WTC11 (cell line): Measurements from ENCODE around the gene IFNLR1. TPM values are rescaled to one million over a fixed set of nuclear protein-coding genes. Genes with fewer than 3 reads are reported as not detected.

Experiments used
- ATAC-seq: fragments of 200-7000 bp; cut with Tn5 transposase; 2 replicates; pipeline ENCODE4 v1.10.0; 2021; ENCODE audit warnings: mild to moderate bottlenecking, moderate library complexity
- CTCF ChIA-PET: fragments of 300-600 bp; sonication (Branson Sonifier 250); formaldehyde crosslinking; loops from one replicate; lab custom pipeline; 2021; ENCODE audit warnings: antibody characterized with exemption; lab: Charles Lee
- POLR2A ChIA-PET: fragments of 350-600 bp; sonication (Branson Sonifier 250); formaldehyde crosslinking; loops from one replicate; lab custom pipeline; 2021; ENCODE audit warnings: antibody characterized with exemption; lab: Charles Lee
- DNase-seq: peaks from one replicate; pipeline ENCODE4 v3.0.0; 2021; ENCODE audit warnings: low spot score
- H3K27ac Mint-ChIP-seq: 2 replicates; pipeline ENCODE4 v1.8.0; 2021; ENCODE audit warnings: mixed read lengths
- H3K27me3 Mint-ChIP-seq: 2 replicates; pipeline ENCODE4 v1.8.0; 2021; ENCODE audit warnings: low read depth, mild to moderate bottlenecking, moderate library complexity, mixed read lengths
- H3K36me3 Mint-ChIP-seq: 2 replicates; pipeline ENCODE4 v1.8.0; 2021; ENCODE audit warnings: mixed read lengths
- H3K4me1 Mint-ChIP-seq: 2 replicates; pipeline ENCODE4 v1.8.0; 2022; ENCODE audit warnings: mixed read lengths
- H3K4me3 Mint-ChIP-seq: 2 replicates; pipeline ENCODE4 v1.8.0; 2021; ENCODE audit warnings: mild to moderate bottlenecking, moderate library complexity, mixed read lengths
- H3K9me3 Mint-ChIP-seq: 2 replicates; pipeline ENCODE4 v1.8.0; 2021; ENCODE audit warnings: mixed read lengths
- ATF6 ChIP-seq: sonication (generic); formaldehyde crosslinking; IDR thresholded peaks from 2 replicates; pipeline ENCODE4 v1.8.1; 2023; ENCODE audit warnings: mild to moderate bottlenecking, missing genetic modification reagents
- CTCF ChIP-seq: fragments of 200-600 bp; IDR thresholded peaks from 2 replicates; pipeline ENCODE4 v1.8.0; 2022; ENCODE audit warnings: antibody characterized with exemption
- E2F1 ChIP-seq: sonication (generic); formaldehyde crosslinking; IDR thresholded peaks from 2 replicates; pipeline ENCODE4 v1.8.0; 2022; ENCODE audit warnings: mild to moderate bottlenecking, missing genetic modification reagents
- E2F5 ChIP-seq: sonication (generic); formaldehyde crosslinking; IDR thresholded peaks from 2 replicates; pipeline ENCODE4 v1.8.1; 2022; ENCODE audit warnings: mild to moderate bottlenecking, moderate library complexity, missing genetic modification reagents
- ELF4 ChIP-seq: sonication (generic); formaldehyde crosslinking; IDR thresholded peaks from 2 replicates; pipeline ENCODE4 v1.8.1; 2022; ENCODE audit warnings: low read depth, mild to moderate bottlenecking, moderate library complexity, missing genetic modification reagents
- ERG ChIP-seq: fragments of 250-450 bp; sonication (Bioruptor Pico); IDR thresholded peaks from 2 replicates; pipeline ENCODE4 v1.8.0; 2021; ENCODE audit warnings: mild to moderate bottlenecking
- GTF2I ChIP-seq: fragments of 250-450 bp; sonication (Bioruptor Pico); conservative IDR thresholded peaks from 2 replicates; pipeline ENCODE4 v1.4.0; 2021; ENCODE audit warnings: mild to moderate bottlenecking
- IRF2 ChIP-seq: sonication (generic); formaldehyde crosslinking; IDR thresholded peaks from 2 replicates; pipeline ENCODE4 v1.8.0; 2022; ENCODE audit warnings: low read depth, missing genetic modification reagents, borderline replicate concordance
- MAX ChIP-seq: sonication (generic); formaldehyde crosslinking; IDR thresholded peaks from 2 replicates; pipeline ENCODE4 v1.8.0; 2022; ENCODE audit warnings: mild to moderate bottlenecking, missing genetic modification reagents
- MLX ChIP-seq: sonication (generic); formaldehyde crosslinking; IDR thresholded peaks from 2 replicates; pipeline ENCODE4 v1.8.1; 2023; ENCODE audit warnings: mild to moderate bottlenecking, missing genetic modification reagents, moderate library complexity
- NFATC4 ChIP-seq: fragments of 250-450 bp; sonication (Bioruptor Pico); IDR thresholded peaks from 2 replicates; pipeline ENCODE4 v1.9.0; 2021; ENCODE audit warnings: mild to moderate bottlenecking
- SP1 ChIP-seq: sonication (generic); formaldehyde crosslinking; conservative IDR thresholded peaks from 2 replicates; pipeline ENCODE4 v1.8.1; 2022; ENCODE audit warnings: missing genetic modification reagents
- STAT6 ChIP-seq: sonication (generic); formaldehyde crosslinking; conservative IDR thresholded peaks from 2 replicates; pipeline ENCODE4 v1.8.1; 2023; ENCODE audit warnings: mild to moderate bottlenecking, low read depth, missing genetic modification reagents, moderate library complexity
- ZBTB43 ChIP-seq: sonication (generic); formaldehyde crosslinking; IDR thresholded peaks from 2 replicates; pipeline ENCODE4 v1.8.1; 2023; ENCODE audit warnings: mild to moderate bottlenecking, missing genetic modification reagents
- ZNF121 ChIP-seq: sonication (generic); formaldehyde crosslinking; IDR thresholded peaks from 2 replicates; pipeline ENCODE4 v1.8.0; 2023; ENCODE audit warnings: missing genetic modification reagents
- ZNF416 ChIP-seq: fragments of 250-450 bp; sonication (Bioruptor Pico); IDR thresholded peaks from 2 replicates; pipeline ENCODE4 v1.9.0; 2021; ENCODE audit warnings: mild to moderate bottlenecking, inconsistent platforms
- ZNF425 ChIP-seq: fragments of 250-450 bp; sonication (Bioruptor Pico); conservative IDR thresholded peaks from 2 replicates; pipeline ENCODE4 v1.9.0; 2021; ENCODE audit warnings: mild to moderate bottlenecking
- total RNA-seq: library from RNA; stranded (reverse); gene quantifications from 3 replicates; pipeline ENCODE4 v1.2.3, GENCODE V29; 2021

The IFNLR1 gene
- total RNA-seq, 1 experiment from 2014 or later, result 6.6 TPM

GRCh38 chr1:24157918-24158481 lies 29.1 kb downstream of the IFNLR1 start:
- H3K9me3 Mint-ChIP-seq, result no peaks in the 10 kb centered on the region
- peaks cover 17% of the 10 kb centered on the region for H3K36me3 Mint-ChIP-seq
- ATAC-seq (peak; percentile 71), DNase-seq (peak; percentile 31)
- POLR2A ChIA-PET, result interaction anchor here (0.7 kb wide), 1 partner anchor 30 kb away, joined by 3 read pairs; no protein-coding TSS in a partner anchor
- H3K4me1 Mint-ChIP-seq, result peaks cover 15% of the 10 kb centered on the region
- no peak overlapping the region for H3K4me3 Mint-ChIP-seq
- no peak for TF ChIP-seq SP1 (CRISPR knock-in tag)
- TF ChIP-seq NFATC4 (CRISPR knock-in tag), result no peak
- 0 out of 2 replicates have a peak, but pooled peaks have one; percentile 14 for TF ChIP-seq CTCF
- no peak for TF ChIP-seq ZNF416
- no peak for TF ChIP-seq STAT6 (CRISPR knock-in tag)
- no peak overlapping the region; the same call in 1 of the 2 replicates for H3K27ac Mint-ChIP-seq
- no peaks in the 10 kb centered on the region for H3K27me3 Mint-ChIP-seq
- CTCF ChIA-PET, result interaction anchor here (0.6 to 2.1 kb wide), 9 partner anchors 8 to 235 kb away, joined by 3 to 11 read pairs (median 4); no protein-coding TSS in a partner anchor

- H3K9me3 Mint-ChIP-seq, result no peaks in the 10 kb centered on the region
- no peak overlapping the region for H3K4me3 Mint-ChIP-seq
- POLR2A ChIA-PET, result no interaction called here
- TF ChIP-seq ZNF121, result no peak
- TF ChIP-seq E2F1, result no peak
- TF ChIP-seq MLX, result no peak
- TF ChIP-seq ZBTB43 (CRISPR knock-in tag), result no peak
- TF ChIP-seq ZNF425 (CRISPR knock-in tag), result no peak
- TF ChIP-seq ERG (CRISPR knock-in tag), result no peak
- TF ChIP-seq ATF6 (CRISPR knock-in tag), result no peak
- TF ChIP-seq SP1 (CRISPR knock-in tag), result no peak
- no peak for TF ChIP-seq GTF2I (CRISPR knock-in tag)
- no peak for TF ChIP-seq IRF2 (CRISPR knock-in tag)
- TF ChIP-seq E2F5, result no peak
- TF ChIP-seq ELF4 (CRISPR knock-in tag), result no peak
- TF ChIP-seq MAX (CRISPR knock-in tag), result no peak
These were observed 30.4 kb downstream of the IFNLR1 start for GRCh38 chr1:24156542-24157260.

More at GRCh38 chr1:24156542-24157260, 30.4 kb downstream of the IFNLR1 start:
- CTCF ChIA-PET, result interaction anchor here (1.1 to 1.8 kb wide), 3 partner anchors 30 to 65 kb away, joined by 4 to 8 read pairs (median 5); partner anchors contain the start of gene IFNLR1
- Mint-ChIP-seq H3K27ac (no peak overlapping the region), H3K36me3 (peaks cover 14% of the 10 kb centered on the region), H3K4me1 (peaks cover 28% of the 10 kb centered on the region), H3K27me3 (no peaks in the 10 kb centered on the region)
- no peak for ATAC-seq
- DNase-seq, result no peak
